Skin of body (tissue), 1 donor: ENCODE measurements around the gene KIF20B. TPM values are rescaled to one million over a fixed set of nuclear protein-coding genes. Genes with fewer than 3 reads are reported as not detected.

ENCODE experiments used
- total RNA-seq: library from RNA; depleted of rRNA; stranded (reverse); fragments of >200 nt; gene quantifications from one replicate; pipeline ENCODE4 v1.2.3, GENCODE V29; 2014

Gene KIF20B
- total RNA-seq, 1 donor from 2014 or later = 10.9 TPM

Other genes with a start within 250 kb of the KIF20B start
- 1.7 TPM for gene SLC16A12, start 166.0 kb upstream of the KIF20B start, total RNA-seq
- 17.3 TPM for gene PANK1, start 56.3 kb upstream of the KIF20B start, total RNA-seq